ENCODE results near the gene HSPB8.

HSPB8 gene

DNA sequence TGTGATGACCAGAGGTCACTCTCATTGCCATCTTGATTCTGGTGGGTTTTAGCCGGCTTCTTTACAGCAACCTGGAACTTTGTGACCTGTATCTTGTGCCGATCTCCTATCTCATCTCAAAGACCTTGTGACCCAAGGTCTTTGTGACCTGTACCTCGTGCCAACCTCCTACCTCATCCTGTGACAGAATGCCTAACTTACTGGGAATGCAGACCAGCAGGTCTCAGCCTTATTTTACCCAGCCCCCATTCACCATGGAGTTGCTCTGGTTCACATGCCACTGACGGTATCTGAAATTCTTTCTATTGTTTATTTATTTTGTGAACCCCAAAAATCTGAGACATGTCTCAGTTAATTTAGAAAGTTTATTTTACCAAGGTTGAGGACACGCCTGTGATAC, 7.4 kb upstream of the HSPB8 start:
- no peak for DNase-seq (ENCODE audit: low read depth)

GRCh38 chr12:119171691-119172425, 6.9 kb upstream of the HSPB8 start:
- DNase-seq (ENCODE audit: low read depth), result no peak

DNA sequence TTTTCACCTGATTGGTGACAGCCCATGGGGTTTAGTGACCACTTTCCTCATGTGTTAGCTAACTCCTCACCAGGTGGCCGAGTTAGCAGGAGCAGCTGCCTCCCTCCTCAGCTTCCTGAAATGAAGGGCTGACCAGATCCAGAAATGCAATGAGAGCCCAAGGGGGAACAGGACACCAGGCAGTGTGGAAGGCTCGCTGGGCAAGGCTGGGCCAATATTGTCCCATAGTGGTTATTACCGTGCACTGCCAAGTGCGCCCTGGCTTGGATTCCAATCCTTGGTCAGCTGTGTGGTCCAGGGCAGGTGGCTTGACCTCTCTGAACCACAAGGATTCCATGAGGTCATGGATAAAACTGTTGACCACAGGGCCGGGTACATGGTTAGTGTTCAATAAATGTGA, 3.6 kb upstream of the HSPB8 start:
- no peak for DNase-seq (ENCODE audit: low read depth)

GRCh38 chr12:119176267-119177055, 2.3 kb upstream of the HSPB8 start:
- no peak for DNase-seq (ENCODE audit: low read depth)

GRCh38 chr12:119177056-119177325, 1.7 kb upstream of the HSPB8 start:
- no peak for DNase-seq (ENCODE audit: low read depth)

DNA sequence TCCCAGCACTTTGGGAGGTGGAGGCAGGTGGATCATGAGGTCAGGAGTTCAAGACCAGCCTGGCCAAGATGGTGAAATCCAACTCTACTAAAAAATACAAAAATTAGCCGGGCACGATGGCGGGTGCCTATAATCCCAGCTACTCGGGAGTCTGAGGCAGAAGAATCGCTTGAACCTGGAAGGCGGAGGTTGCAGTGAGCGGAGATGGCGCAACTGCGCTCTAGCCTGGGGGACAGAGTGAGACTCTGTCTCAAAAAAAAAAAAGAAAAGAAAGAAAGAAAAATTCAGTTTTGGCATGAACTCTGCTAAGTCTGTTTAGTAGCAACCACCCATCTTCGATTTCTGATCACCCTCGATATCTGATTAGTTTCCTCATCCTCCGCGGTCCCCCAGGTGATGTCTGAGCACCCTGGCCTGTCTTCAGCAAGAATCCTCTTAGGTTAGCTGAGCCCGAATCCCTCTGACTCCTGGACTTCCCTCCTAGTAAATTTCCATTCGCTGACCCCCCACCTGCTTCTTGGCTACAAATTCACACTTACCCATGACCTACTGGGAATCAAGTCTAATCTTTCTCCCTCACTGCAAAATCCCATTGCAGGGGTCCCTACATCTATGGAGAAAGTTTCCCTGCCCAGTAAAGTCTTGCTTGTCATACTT, 879 bp upstream of the HSPB8 start:
- no peak for DNase-seq (ENCODE audit: low read depth)

GRCh38 chr12:119179335-119180021, 747 bp downstream of the HSPB8 start:
- no peak for DNase-seq (ENCODE audit: low read depth)

DNA sequence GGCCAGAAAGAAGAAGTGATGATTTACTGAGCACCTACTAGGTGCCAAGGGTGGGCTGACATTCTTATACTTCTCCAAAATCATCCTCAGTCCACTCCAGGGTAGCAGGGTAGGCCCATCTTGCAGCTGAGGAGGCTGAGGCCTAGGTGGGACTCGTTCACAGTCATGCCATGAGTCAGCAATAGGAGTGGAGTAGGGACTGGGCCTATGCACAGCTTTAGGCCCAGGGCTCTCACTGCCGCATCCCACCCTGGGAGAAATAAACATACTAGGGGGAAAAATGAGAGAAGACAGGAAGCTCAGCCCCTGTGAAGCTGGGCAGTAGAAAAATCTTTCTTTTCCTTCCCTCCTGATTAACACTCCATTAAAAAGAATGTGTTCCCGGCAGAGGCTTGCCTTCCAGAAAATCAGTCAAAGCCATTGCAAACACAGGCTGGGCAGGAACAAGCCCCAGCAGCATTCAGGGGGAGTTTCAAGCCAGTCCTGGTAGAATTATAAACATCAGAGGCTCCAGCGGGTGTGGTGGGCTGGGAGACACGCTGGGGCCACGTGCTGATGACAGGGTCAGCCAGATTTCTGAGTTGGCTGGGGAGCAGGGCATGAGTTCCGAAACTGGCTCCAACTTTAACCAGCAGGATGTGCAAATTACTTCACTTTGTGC, 1.8 kb downstream of the HSPB8 start:
- DNase-seq (ENCODE audit: low read depth), result no peak

DNA sequence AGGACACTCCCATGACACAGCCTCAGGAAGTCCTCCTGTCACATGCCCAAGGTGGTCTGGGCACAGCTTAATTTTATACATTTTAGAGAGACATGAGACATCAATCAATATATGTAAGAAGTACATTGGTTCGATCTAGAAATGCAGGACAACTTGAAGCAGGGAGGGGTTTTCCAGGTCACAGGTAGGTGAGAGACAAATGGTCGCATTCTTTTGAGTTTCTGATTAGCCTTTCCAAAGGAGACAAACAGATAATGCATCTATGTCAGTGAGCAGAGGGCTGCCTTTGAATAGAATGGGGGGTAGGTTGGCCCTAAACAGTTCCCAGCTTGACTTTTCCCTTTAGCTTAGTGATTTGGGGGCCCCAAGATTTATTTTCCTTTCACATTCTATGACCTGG, 2.5 kb downstream of the HSPB8 start:
- DNase-seq (ENCODE audit: low read depth), result no peak

- no peak for DNase-seq (ENCODE audit: low read depth)
Measured at GRCh38 chr12:119181944-119182343, 3.2 kb downstream of the HSPB8 start.

DNA sequence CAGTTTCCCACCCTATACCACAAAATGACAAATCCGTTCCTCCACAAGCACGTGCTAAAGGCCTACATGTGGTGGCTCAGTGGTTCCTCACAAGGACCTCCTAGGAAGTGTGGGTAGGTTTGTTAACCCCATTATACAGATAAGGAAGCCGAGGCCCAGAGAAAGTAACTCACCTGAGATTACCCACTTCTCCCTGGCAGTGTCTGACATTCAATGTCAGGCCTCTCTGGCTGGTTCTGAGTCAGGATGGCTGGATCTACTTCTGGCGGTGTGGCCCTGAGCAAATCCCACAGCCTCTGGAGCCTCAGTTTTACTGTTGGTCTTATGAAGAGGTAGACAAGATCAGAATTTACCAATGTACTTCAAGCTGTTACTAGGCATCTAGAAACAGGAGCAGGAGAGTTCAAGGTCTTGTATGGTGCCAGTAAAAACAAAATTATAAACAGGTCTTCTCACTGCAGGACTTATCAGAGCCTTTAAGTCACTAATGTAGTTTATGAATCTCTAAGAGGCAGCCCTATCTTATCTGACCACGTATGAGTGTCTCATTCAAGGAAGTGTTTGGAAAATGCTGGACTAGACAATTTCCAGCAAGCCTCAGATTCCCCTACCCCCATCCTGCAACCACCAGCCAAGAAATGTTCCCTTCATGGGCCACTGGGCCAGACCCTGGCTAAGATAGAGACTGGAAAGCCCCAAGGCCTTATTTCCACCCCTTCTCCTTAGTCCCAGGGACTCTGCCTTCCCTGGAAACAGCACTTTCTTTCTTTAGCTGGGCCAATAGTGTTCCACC, 4.2 kb downstream of the HSPB8 start:
- no peak for DNase-seq (ENCODE audit: low read depth)

GRCh38 chr12:119183942-119184695, 5.4 kb downstream of the HSPB8 start:
- DNase-seq (ENCODE audit: low read depth), result no peak

- DNase-seq (ENCODE audit: low read depth), result no peak
Measured at GRCh38 chr12:119195256-119195655, 16.5 kb downstream of the HSPB8 start.

GRCh38 chr12:119198440-119198839, 19.7 kb downstream of the HSPB8 start:
- DNase-seq (ENCODE audit: low read depth), result no peak

DNA sequence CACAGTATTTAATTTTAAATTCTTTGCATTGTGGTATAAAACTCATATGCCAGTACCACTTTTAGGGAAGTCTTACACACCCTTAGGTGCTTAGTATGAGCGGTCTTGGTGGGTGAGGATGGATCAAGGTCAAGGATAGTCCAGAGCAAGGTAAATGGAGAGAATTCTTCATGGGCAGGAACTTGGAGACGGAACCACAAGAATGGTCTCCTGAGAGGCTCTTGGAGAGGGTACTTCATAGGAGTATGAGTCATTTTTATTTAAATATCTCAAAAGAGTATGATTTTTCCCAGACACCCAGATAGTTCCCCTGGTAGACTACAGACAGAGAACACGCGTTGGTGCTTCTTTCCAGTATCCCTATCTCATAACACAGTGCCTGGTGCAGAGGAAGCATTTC, 21.9 kb downstream of the HSPB8 start:
- no peak for DNase-seq (ENCODE audit: low read depth)

- DNase-seq (ENCODE audit: low read depth), result no peak
Measured at GRCh38 chr12:119201789-119202543, 23.2 kb downstream of the HSPB8 start.

- no peak for DNase-seq (ENCODE audit: low read depth)
Measured at GRCh38 chr12:119202544-119202943, 23.8 kb downstream of the HSPB8 start.

- DNase-seq (ENCODE audit: low read depth), result no peak
Measured at GRCh38 chr12:119204131-119204530, 25.4 kb downstream of the HSPB8 start.

- DNase-seq (ENCODE audit: low read depth), result no peak
Measured at GRCh38 chr12:119204671-119205285, 26.0 kb downstream of the HSPB8 start.

Data from activated T-cell treated with anti-CD3 and anti-CD28 coated beads for 24 hours (primary cell).